HepG2 (cell line): ENCODE results near the gene CLCN2. TPM values are rescaled to one million over a fixed set of nuclear protein-coding genes. Genes with fewer than 3 reads are reported as not detected.

Experiments
- ATM ChIP-seq: fragments of 450-650 bp; IDR thresholded peaks from 2 replicates; pipeline ENCODE4 v1.7.1; 2017; ENCODE audit warnings: mild to moderate bottlenecking, borderline replicate concordance
- ELF3 ChIP-seq: IDR thresholded peaks from 2 replicates; pipeline ENCODE4 v1.6.1; 2016; ENCODE audit warnings: missing genetic modification reagents, missing compliant biosample characterization
- MXD4 ChIP-seq: IDR thresholded peaks from 2 replicates; pipeline ENCODE4 v1.6.1; 2016; ENCODE audit warnings: mild to moderate bottlenecking, missing biosample characterization, missing genetic modification reagents
- PATZ1 ChIP-seq: sonication (generic); formaldehyde crosslinking; IDR thresholded peaks from 2 replicates; pipeline ENCODE4 v1.4.0; 2020; ENCODE audit warnings: missing genetic modification reagents
- RARA ChIP-seq: IDR thresholded peaks from 2 replicates; pipeline ENCODE4 v1.6.1; 2016; ENCODE audit warnings: missing genetic modification reagents, missing compliant biosample characterization
- RERE ChIP-seq: IDR thresholded peaks from 2 replicates; pipeline ENCODE4 v1.6.1; 2016; ENCODE audit warnings: low read depth, missing genetic modification reagents, missing compliant biosample characterization
- RXRA ChIP-seq: sonication (generic); formaldehyde crosslinking; IDR thresholded peaks from 2 replicates; pipeline ENCODE4 v1.5.1; 2020; ENCODE audit warnings: missing genetic modification reagents
- RXRB ChIP-seq: IDR thresholded peaks from 2 replicates; pipeline ENCODE4 v1.6.1; 2016; ENCODE audit warnings: borderline replicate concordance, missing genetic modification reagents, missing compliant biosample characterization
- SATB2 ChIP-seq: sonication (generic); formaldehyde crosslinking; IDR thresholded peaks from 2 replicates; pipeline ENCODE4 v1.5.0; 2020; ENCODE audit warnings: missing genetic modification reagents
- ZFP37 ChIP-seq: sonication (generic); formaldehyde crosslinking; IDR thresholded peaks from 2 replicates; pipeline ENCODE4 v1.4.0; 2020; ENCODE audit warnings: missing genetic modification reagents, borderline replicate concordance
- ZFX ChIP-seq: sonication (generic); formaldehyde crosslinking; IDR thresholded peaks from 2 replicates; pipeline ENCODE4 v1.4.0; 2020; ENCODE audit warnings: mild to moderate bottlenecking, low read depth, missing genetic modification reagents, moderate library complexity
- ZHX2 ChIP-seq, 2 experiments: sonication (generic) in 1 of 2; formaldehyde crosslinking in 1 of 2; IDR thresholded peaks; 2 replicates each; pipeline versions ENCODE4 v1.6.1 to v1.9.0; 2014 to 2022; ENCODE audit warnings: antibody characterized with exemption in 1 of 2, borderline replicate concordance in 1 of 2, inconsistent platforms in 1 of 2, low read depth in 1 of 2, missing genetic modification reagents in 1 of 2
- ZSCAN31 ChIP-seq: sonication (generic); formaldehyde crosslinking; IDR thresholded peaks from 2 replicates; pipeline ENCODE4 v1.5.0; 2020; ENCODE audit warnings: low read depth, mild to moderate bottlenecking, missing genetic modification reagents
- ZSCAN5A ChIP-seq: sonication (generic); formaldehyde crosslinking; IDR thresholded peaks from 2 replicates; pipeline ENCODE4 v1.8.0; 2022; ENCODE audit warnings: mild to moderate bottlenecking, missing genetic modification reagents, borderline replicate concordance
- polyA plus RNA-seq, 8 experiments: library from polyadenylated mRNA; depleted of rRNA in 3 of 8; stranded (reverse) in 7 of 8; unstranded in 1 of 8; fragments of >200 nt; fragmentation: Illumina TruSeq in 4 of 8; extraction: Trizol in 4 of 8; gene quantifications; 2 replicates each; pipeline versions ENCODE4 v1.2.1 to v1.2.3, GENCODE V29; 2011 to 2016; ENCODE audit warnings: low read depth in 4 of 8, missing spikeins in 1 of 8, mixed read lengths in 1 of 8; ENCODE audit not compliant: insufficient read depth in 1 of 8
- total RNA-seq, 5 experiments: library from RNA; depleted of rRNA; stranded (reverse); fragments of >200 nt; fragmentation: Illumina TruSeq; extraction: Trizol; gene quantifications; 2 replicates each; pipeline ENCODE4 v1.2.3, GENCODE V29; 2016; ENCODE audit warnings: low read depth in 1 of 5

Gene CLCN2
- total and polyA plus RNA-seq, 2 of the 13 experiments (the other 11 are each of a cell fraction or from before 2014, with no cell fraction given), result 11.4 to 13.5 TPM

- TF ChIP-seq ZHX2 (IDR thresholded peaks at IDR 0.05; ENCODE audit: low read depth) (no peak), ZHX2 (CRISPR knock-in tag; IDR thresholded peaks at IDR 0.05; ENCODE audit: borderline replicate concordance) (no peak), ZSCAN5A (no peak), RXRB (CRISPR knock-in tag) (peak; percentile 44; the same call in 1 of the 2 replicates), ZFP37 (peak; percentile 48; the same call in 1 of the 2 replicates), RXRA (CRISPR knock-in tag) (peak; percentile 53; the same call in 1 of the 2 replicates), SATB2 (CRISPR knock-in tag) (no peak), ZSCAN31 (CRISPR knock-in tag) (peak; percentile 32; the same call in 1 of the 2 replicates), MXD4 (CRISPR knock-in tag) (no peak), PATZ1 (CRISPR knock-in tag) (peak; percentile 47), RERE (no peak), ELF3 (CRISPR knock-in tag) (peak; percentile 74; the same call in 1 of the 2 replicates), ATM (no peak), ZFX (peak; percentile 32; the same call in 1 of the 2 replicates), RARA (CRISPR knock-in tag) (0 out of 2 replicates have a peak, but pooled peaks have one; percentile 33)
Measured at GRCh38 chr3:184371570-184372018, 10.2 kb upstream of the CLCN2 start (continued).
